Measurements from ENCODE around the gene ATPAF2.

DNA sequence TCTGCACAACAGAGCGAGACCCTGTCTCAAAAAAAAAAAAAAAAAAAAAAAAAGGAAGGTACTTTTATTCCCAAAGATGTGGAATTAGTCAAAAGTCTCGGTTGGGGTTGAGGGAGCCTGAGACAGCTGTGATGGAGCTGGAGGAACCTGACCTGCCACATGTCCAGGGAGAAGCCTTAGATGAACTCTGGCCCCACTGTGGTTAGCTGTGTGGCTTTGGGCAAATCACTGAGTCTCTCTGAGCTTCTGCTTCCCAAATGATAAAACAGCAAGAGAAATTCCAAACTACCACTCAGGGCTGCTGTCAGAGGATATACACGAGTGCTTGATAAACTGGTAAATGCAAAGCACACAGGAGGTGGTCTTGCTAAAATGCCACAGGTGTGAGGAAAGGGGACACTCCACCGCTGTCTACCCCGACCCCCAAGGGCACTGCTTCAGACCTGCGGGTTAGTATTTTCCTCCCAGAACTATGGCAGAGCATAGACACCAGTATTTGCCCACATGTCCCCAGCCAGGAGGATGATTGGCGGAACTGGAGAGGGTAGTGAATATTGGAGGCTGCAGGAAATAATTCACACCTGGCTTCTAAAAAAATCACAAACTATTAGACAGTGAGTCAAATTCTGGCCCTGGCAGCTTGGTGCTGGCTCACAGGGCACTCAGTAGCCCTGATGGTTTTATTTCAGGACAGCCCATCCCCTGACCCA lies 51.6 kb downstream of the ATPAF2 start:
- TF ChIP-seq, protein P1, sequence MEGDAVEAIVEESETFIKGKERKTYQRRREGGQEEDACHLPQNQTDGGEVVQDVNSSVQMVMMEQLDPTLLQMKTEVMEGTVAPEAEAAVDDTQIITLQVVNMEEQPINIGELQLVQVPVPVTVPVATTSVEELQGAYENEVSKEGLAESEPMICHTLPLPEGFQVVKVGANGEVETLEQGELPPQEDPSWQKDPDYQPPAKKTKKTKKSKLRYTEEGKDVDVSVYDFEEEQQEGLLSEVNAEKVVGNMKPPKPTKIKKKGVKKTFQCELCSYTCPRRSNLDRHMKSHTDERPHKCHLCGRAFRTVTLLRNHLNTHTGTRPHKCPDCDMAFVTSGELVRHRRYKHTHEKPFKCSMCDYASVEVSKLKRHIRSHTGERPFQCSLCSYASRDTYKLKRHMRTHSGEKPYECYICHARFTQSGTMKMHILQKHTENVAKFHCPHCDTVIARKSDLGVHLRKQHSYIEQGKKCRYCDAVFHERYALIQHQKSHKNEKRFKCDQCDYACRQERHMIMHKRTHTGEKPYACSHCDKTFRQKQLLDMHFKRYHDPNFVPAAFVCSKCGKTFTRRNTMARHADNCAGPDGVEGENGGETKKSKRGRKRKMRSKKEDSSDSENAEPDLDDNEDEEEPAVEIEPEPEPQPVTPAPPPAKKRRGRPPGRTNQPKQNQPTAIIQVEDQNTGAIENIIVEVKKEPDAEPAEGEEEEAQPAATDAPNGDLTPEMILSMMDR (IDR thresholded peaks at IDR 0.05 in 2 of 3, conservative IDR thresholded peaks at IDR 0.05 in 1 of 3; ENCODE audit: borderline replicate concordance in 1 of 3, insufficient read depth in 1 of 3, low read depth in 2 of 3, low read length in 2 of 3), result no peak
- TF ChIP-seq CEBPB (IDR thresholded peaks at IDR 0.05; ENCODE audit: low read depth), result no peak
- no peak for TF ChIP-seq SIN3A (IDR thresholded peaks at IDR 0.05; ENCODE audit: low read depth)
- TF ChIP-seq POLR2A (IDR thresholded peaks at IDR 0.05; ENCODE audit: borderline replicate concordance, extremely low read depth, insufficient read depth, insufficient read length), result no peak
- no peak for TF ChIP-seq FOSL1 (IDR thresholded peaks at IDR 0.05; ENCODE audit: low read depth)
- no peak for TF ChIP-seq EZH2 (IDR thresholded peaks at IDR 0.05)
- TF ChIP-seq, protein P2, sequence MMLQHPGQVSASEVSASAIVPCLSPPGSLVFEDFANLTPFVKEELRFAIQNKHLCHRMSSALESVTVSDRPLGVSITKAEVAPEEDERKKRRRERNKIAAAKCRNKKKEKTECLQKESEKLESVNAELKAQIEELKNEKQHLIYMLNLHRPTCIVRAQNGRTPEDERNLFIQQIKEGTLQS (IDR thresholded peaks at IDR 0.05), result no peak
- no peak for TF ChIP-seq EZH2phosphoT487 (IDR thresholded peaks at IDR 0.05; ENCODE audit: borderline replicate concordance)
- no peak for TF ChIP-seq JUND (IDR thresholded peaks at IDR 0.05)
- no peak for TF ChIP-seq ZNF274 (IDR thresholded peaks at IDR 0.05; ENCODE audit: low read depth, low read length)
- TF ChIP-seq SP1 (IDR thresholded peaks at IDR 0.05; ENCODE audit: low read depth), result no peak
- TF ChIP-seq TCF7L2 (IDR thresholded peaks at IDR 0.05; ENCODE audit: borderline replicate concordance, extremely low read depth, insufficient read depth, insufficient read length), result no peak
- TF ChIP-seq, protein P3, sequence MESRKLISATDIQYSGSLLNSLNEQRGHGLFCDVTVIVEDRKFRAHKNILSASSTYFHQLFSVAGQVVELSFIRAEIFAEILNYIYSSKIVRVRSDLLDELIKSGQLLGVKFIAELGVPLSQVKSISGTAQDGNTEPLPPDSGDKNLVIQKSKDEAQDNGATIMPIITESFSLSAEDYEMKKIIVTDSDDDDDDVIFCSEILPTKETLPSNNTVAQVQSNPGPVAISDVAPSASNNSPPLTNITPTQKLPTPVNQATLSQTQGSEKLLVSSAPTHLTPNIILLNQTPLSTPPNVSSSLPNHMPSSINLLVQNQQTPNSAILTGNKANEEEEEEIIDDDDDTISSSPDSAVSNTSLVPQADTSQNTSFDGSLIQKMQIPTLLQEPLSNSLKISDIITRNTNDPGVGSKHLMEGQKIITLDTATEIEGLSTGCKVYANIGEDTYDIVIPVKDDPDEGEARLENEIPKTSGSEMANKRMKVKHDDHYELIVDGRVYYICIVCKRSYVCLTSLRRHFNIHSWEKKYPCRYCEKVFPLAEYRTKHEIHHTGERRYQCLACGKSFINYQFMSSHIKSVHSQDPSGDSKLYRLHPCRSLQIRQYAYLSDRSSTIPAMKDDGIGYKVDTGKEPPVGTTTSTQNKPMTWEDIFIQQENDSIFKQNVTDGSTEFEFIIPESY (IDR thresholded peaks at IDR 0.05; ENCODE audit: extremely low read depth, insufficient replicate concordance, low read length), result no peak
- TF ChIP-seq, protein P4, sequence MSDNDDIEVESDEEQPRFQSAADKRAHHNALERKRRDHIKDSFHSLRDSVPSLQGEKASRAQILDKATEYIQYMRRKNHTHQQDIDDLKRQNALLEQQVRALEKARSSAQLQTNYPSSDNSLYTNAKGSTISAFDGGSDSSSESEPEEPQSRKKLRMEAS (IDR thresholded peaks at IDR 0.05), result no peak
